IPS-20b (cell line): ENCODE measurements around the gene GALK1.
"Not testable (repeated sequence)": the region's sequence is repeated elsewhere in the genome, so short reads cannot be mapped to it uniquely, and the experiment has no call there.

Source experiments
- H3K27ac ChIP-seq: one replicate; pipeline ENCODE4 v1.5.1; 2013; ENCODE audit warnings: low read length
- H3K27me3 ChIP-seq: 2 replicates; pipeline ENCODE4 v1.6.1; 2013; ENCODE audit warnings: mild to moderate bottlenecking, low read length, inconsistent platforms; ENCODE audit not compliant: insufficient read depth
- H3K36me3 ChIP-seq: 2 replicates; pipeline ENCODE4 v1.6.1; 2013; ENCODE audit warnings: low read depth, mild to moderate bottlenecking, inconsistent platforms, low read length, moderate library complexity; ENCODE audit not compliant: insufficient read depth
- H3K4me1 ChIP-seq: 2 replicates; pipeline ENCODE4 v1.6.1; 2013; ENCODE audit warnings: mild to moderate bottlenecking, control low read depth, inconsistent platforms, low read length, moderate library complexity; ENCODE audit not compliant: insufficient read depth
- H3K4me3 ChIP-seq: 2 replicates; pipeline ENCODE4 v1.5.1; 2013; ENCODE audit warnings: mild to moderate bottlenecking, low read length, inconsistent platforms
- H3K9ac ChIP-seq: 2 replicates; pipeline ENCODE4 v1.6.1; 2013; ENCODE audit warnings: low read depth, mild to moderate bottlenecking, inconsistent platforms, low read length, moderate library complexity
- H3K9me3 ChIP-seq: 2 replicates; pipeline ENCODE4 v1.6.1; 2013; ENCODE audit warnings: mild to moderate bottlenecking, low read depth, low read length, inconsistent platforms; ENCODE audit not compliant: insufficient read depth

The GALK1 gene

GRCh38 chr17:75764711-75765421 lies at the start of gene GALK1:
TSS of gene GALK1 (minus strand) at chr17:75765192. CDS start at chr17:75765136, 56 bp downstream.
- peak within 1 kb of the TSS; percentile 70 for H3K4me3 ChIP-seq
- no peaks in the 10 kb centered on the region for H3K36me3 ChIP-seq
- H3K4me1 ChIP-seq = peaks cover 6% of the 10 kb centered on the region; the same call in 1 of the 2 replicates
- H3K27ac ChIP-seq = no peak within 1 kb of the TSS
- no peaks in the 10 kb centered on the region for H3K9me3 ChIP-seq
- peak within 1 kb of the TSS; percentile 67; the same call in 1 of the 2 replicates for H3K9ac ChIP-seq
- peaks cover 5% of the 10 kb centered on the region; the same call in 1 of the 2 replicates for H3K27me3 ChIP-seq

- Histone ChIP-seq H3K27me3 (no peaks in the 10 kb centered on the region), H3K27ac (no peak overlapping the region), H3K9ac (no peak overlapping the region), H3K4me1 (no peaks in the 10 kb centered on the region), H3K9me3 (no peaks in the 10 kb centered on the region), H3K4me3 (no peak overlapping the region), H3K36me3 (peaks cover 87% of the 10 kb centered on the region)
These were observed 49.0 kb upstream of the GALK1 start for GRCh38 chr17:75814021-75814395.

- Histone ChIP-seq H3K9ac (no peak overlapping the region), H3K36me3 (peaks cover 81% of the 10 kb centered on the region), H3K4me1 (no peaks in the 10 kb centered on the region), H3K4me3 (no peak overlapping the region), H3K27me3 (no peaks in the 10 kb centered on the region), H3K27ac (no peak overlapping the region), H3K9me3 (no peaks in the 10 kb centered on the region)
These were observed 48.4 kb upstream of the GALK1 start for GRCh38 chr17:75813081-75814020.

- Histone ChIP-seq H3K9ac (no peak overlapping the region), H3K27ac (no peak overlapping the region), H3K4me3 (no peak overlapping the region), H3K27me3 (no peaks in the 10 kb centered on the region), H3K4me1 (no peaks in the 10 kb centered on the region), H3K36me3 (peaks cover 71% of the 10 kb centered on the region), H3K9me3 (no peaks in the 10 kb centered on the region)
These were observed 47.4 kb upstream of the GALK1 start for GRCh38 chr17:75812096-75813013.

GRCh38 chr17:75811174-75811573 lies 46.2 kb upstream of the GALK1 start:
- H3K27me3 ChIP-seq = no peaks in the 10 kb centered on the region
- H3K36me3 ChIP-seq = peaks cover 59% of the 10 kb centered on the region
- H3K4me1 ChIP-seq = no peaks in the 10 kb centered on the region
- H3K4me3 ChIP-seq = no peak overlapping the region
- no peaks in the 10 kb centered on the region for H3K9me3 ChIP-seq
- no peak overlapping the region for H3K9ac ChIP-seq
- H3K27ac ChIP-seq = no peak overlapping the region

GRCh38 chr17:75810756-75811155 lies 45.8 kb upstream of the GALK1 start:
- H3K27ac ChIP-seq, H3K9ac ChIP-seq, H3K27me3 ChIP-seq, H3K4me1 ChIP-seq, H3K9me3 ChIP-seq, H3K4me3 ChIP-seq: not testable (repeated sequence)
- H3K36me3 ChIP-seq = peaks cover 56% of the 10 kb centered on the region

GRCh38 chr17:75810216-75810615 lies 45.2 kb upstream of the GALK1 start:
- Histone ChIP-seq H3K27ac (no peak overlapping the region), H3K4me3 (no peak overlapping the region), H3K36me3 (peaks cover 52% of the 10 kb centered on the region), H3K9me3 (no peaks in the 10 kb centered on the region), H3K4me1 (no peaks in the 10 kb centered on the region), H3K27me3 (no peaks in the 10 kb centered on the region), H3K9ac (no peak overlapping the region)

GRCh38 chr17:75809631-75810111 lies 44.7 kb upstream of the GALK1 start:
- no peak overlapping the region for H3K4me3 ChIP-seq
- peaks cover 46% of the 10 kb centered on the region for H3K36me3 ChIP-seq
- no peak overlapping the region for H3K27ac ChIP-seq
- H3K9ac ChIP-seq = no peak overlapping the region
- no peaks in the 10 kb centered on the region for H3K27me3 ChIP-seq
- no peaks in the 10 kb centered on the region for H3K9me3 ChIP-seq
- no peaks in the 10 kb centered on the region for H3K4me1 ChIP-seq

- Histone ChIP-seq H3K36me3 (peaks cover 40% of the 10 kb centered on the region), H3K9ac (no peak overlapping the region), H3K4me3 (no peak overlapping the region), H3K27me3 (no peaks in the 10 kb centered on the region), H3K9me3 (no peaks in the 10 kb centered on the region), H3K4me1 (no peaks in the 10 kb centered on the region), H3K27ac (no peak overlapping the region)
These were observed 44.1 kb upstream of the GALK1 start for GRCh38 chr17:75808905-75809621.

GRCh38 chr17:75808549-75808904 lies 43.5 kb upstream of the GALK1 start:
- no peak overlapping the region for H3K9ac ChIP-seq
- H3K36me3 ChIP-seq = peaks cover 40% of the 10 kb centered on the region
- no peak overlapping the region for H3K4me3 ChIP-seq

GRCh38 chr17:75807861-75808260 lies 42.9 kb upstream of the GALK1 start:
- no peak overlapping the region for H3K4me3 ChIP-seq
- H3K4me1 ChIP-seq = no peaks in the 10 kb centered on the region
- H3K9me3 ChIP-seq = no peaks in the 10 kb centered on the region
- H3K9ac ChIP-seq = no peak overlapping the region
- H3K36me3 ChIP-seq = peaks cover 38% of the 10 kb centered on the region
- no peaks in the 10 kb centered on the region for H3K27me3 ChIP-seq
- no peak overlapping the region for H3K27ac ChIP-seq

More at GRCh38 chr17:75808549-75808904, 43.5 kb upstream of the GALK1 start:
- Histone ChIP-seq H3K9me3 (no peaks in the 10 kb centered on the region), H3K4me1 (no peaks in the 10 kb centered on the region), H3K27me3 (no peaks in the 10 kb centered on the region), H3K27ac (no peak overlapping the region)
